HTERT RPE-1 (cell line): ENCODE measurements around the gene SIX6.
"Not testable (repeated sequence)": the region's sequence is repeated elsewhere in the genome, so short reads cannot be mapped to it uniquely, and the experiment has no call there.

Source experiments
- in situ Hi-C: fragments of 300-500 bp; cut with MboI; formaldehyde crosslinking; loops from 4 replicates; pipeline ENCODE4 v1.14.3; 2020; ENCODE audit warnings: low sequenced_read_pairs

The SIX6 gene

GRCh38 chr14:60508707-60509437 lies at the start of gene SIX6:
TSS of gene SIX6 (plus strand) at chr14:60509146. CDS start at chr14:60509399, 253 bp downstream.
- in situ Hi-C loops: no loop called here

- in situ Hi-C loops: not testable (repeated sequence)
Measured at GRCh38 chr14:60480248-60480647, 28.7 kb upstream of the SIX6 start.

GRCh38 chr14:60482743-60483142 lies 26.2 kb upstream of the SIX6 start:
- in situ Hi-C loops: no loop called here

GRCh38 chr14:60485057-60485597 lies 23.8 kb upstream of the SIX6 start:
- in situ Hi-C loops: no loop called here

- in situ Hi-C loops: no loop called here
Measured at GRCh38 chr14:60485598-60486251, 23.2 kb upstream of the SIX6 start, which contains the start of gene C14orf39. TSS of gene C14orf39 (minus strand) at chr14:60486063. CDS start at chr14:60485078, 985 bp downstream.

GRCh38 chr14:60487211-60487610 lies 21.7 kb upstream of the SIX6 start:
- in situ Hi-C loops: no loop called here

- in situ Hi-C loops: no loop called here
Measured at GRCh38 chr14:60488175-60488574, 20.8 kb upstream of the SIX6 start.

- in situ Hi-C loops: no loop called here
Measured at GRCh38 chr14:60490270-60490669, 18.7 kb upstream of the SIX6 start.

GRCh38 chr14:60495946-60496345 lies 13.0 kb upstream of the SIX6 start:
- in situ Hi-C loops: no loop called here

- in situ Hi-C loops: no loop called here
Measured at GRCh38 chr14:60502541-60502940, 6.4 kb upstream of the SIX6 start.

GRCh38 chr14:60505448-60505847 lies 3.5 kb upstream of the SIX6 start:
- in situ Hi-C loops: no loop called here

- in situ Hi-C loops: no loop called here
Measured at GRCh38 chr14:60506010-60506409, 2.9 kb upstream of the SIX6 start.

- in situ Hi-C loops: no loop called here
Measured at GRCh38 chr14:60506462-60506984, 2.4 kb upstream of the SIX6 start.

- in situ Hi-C loops: no loop called here
Measured at GRCh38 chr14:60506985-60507829, 1.7 kb upstream of the SIX6 start.

GRCh38 chr14:60508363-60508706 lies 611 bp upstream of the SIX6 start:
- in situ Hi-C loops: no loop called here

GRCh38 chr14:60509438-60510253 lies 700 bp downstream of the SIX6 start:
- in situ Hi-C loops: no loop called here

- in situ Hi-C loops: no loop called here
Measured at GRCh38 chr14:60510254-60510950, 1.5 kb downstream of the SIX6 start.

- in situ Hi-C loops: no loop called here
Measured at GRCh38 chr14:60510951-60511599, 2.1 kb downstream of the SIX6 start.

- in situ Hi-C loops: no loop called here
Measured at GRCh38 chr14:60512126-60512525, 3.2 kb downstream of the SIX6 start.
